CD14-positive monocyte (primary cell): Measurements from ENCODE around the gene MROH8. TPM values are rescaled to one million over a fixed set of nuclear protein-coding genes. Genes with fewer than 3 reads are reported as not detected.

ENCODE experiments used
- DNase-seq, 3 donors: peaks; one replicate each; pipeline ENCODE4 v3.0.0-alpha.2; 2011 to 2022
- H2AFZ ChIP-seq: 2 replicates; pipeline ENCODE4 v1.6.0; 2012; ENCODE audit warnings: mild to moderate bottlenecking, low read depth, low read length, inconsistent platforms; ENCODE audit not compliant: insufficient read depth, poor library complexity, severe bottlenecking
- H3K27ac ChIP-seq, 2 donors: 1 replicate in 1 of 2; 2 replicates in 1 of 2; pipeline ENCODE4 v1.5.1; 2012 to 2013; ENCODE audit warnings: low read length in 2 of 2, control low read depth in 1 of 2, inconsistent platforms in 1 of 2, low read depth in 1 of 2, mild to moderate bottlenecking in 1 of 2
- H3K27me3 ChIP-seq, 2 donors: one replicate each; pipeline versions ENCODE4 v1.6.0 to v1.6.1; 2011 to 2013; ENCODE audit warnings: low read length in 2 of 2; ENCODE audit not compliant: control insufficient read depth in 2 of 2, insufficient read depth in 2 of 2
- H3K36me3 ChIP-seq, 2 donors: replicated peaks in 1 of 2; 1 replicate in 1 of 2; 2 replicates in 1 of 2; pipeline versions ENCODE4 v1.5.1 to v1.6.1; 2012 to 2013; ENCODE audit warnings: low read length in 2 of 2, control low read depth in 1 of 2, inconsistent platforms in 1 of 2, mild to moderate bottlenecking in 1 of 2; ENCODE audit not compliant: insufficient read depth in 2 of 2, control insufficient read depth in 1 of 2
- H3K4me1 ChIP-seq, 2 donors: 1 replicate in 1 of 2; 2 replicates in 1 of 2; pipeline versions ENCODE4 v1.5.1 to v1.6.1; 2012 to 2013; ENCODE audit warnings: low read length in 2 of 2, control low read depth in 1 of 2, inconsistent platforms in 1 of 2, mild to moderate bottlenecking in 1 of 2, moderate library complexity in 1 of 2; ENCODE audit not compliant: insufficient read depth in 2 of 2, control insufficient read depth in 1 of 2
- H3K4me2 ChIP-seq: replicated peaks from 2 replicates; pipeline ENCODE3; 2012; ENCODE audit warnings: low read length, moderate library complexity, mild to moderate bottlenecking; ENCODE audit not compliant: poor library complexity, severe bottlenecking; ENCODE audit errors: extremely low read depth
- H3K4me3 ChIP-seq, 3 experiments: fragments of 200-600 bp in 1 of 3; sonication (generic) in 1 of 3; replicated peaks in 1 of 3; 1 replicate in 2 of 3; 2 replicates in 1 of 3; pipeline ENCODE4 v1.5.1; 2011 to 2013; ENCODE audit warnings: low read length in 3 of 3, mild to moderate bottlenecking in 3 of 3, control low read depth in 2 of 3, low read depth in 2 of 3, inconsistent platforms in 1 of 3, moderate library complexity in 1 of 3
- H3K79me2 ChIP-seq: 2 replicates; pipeline ENCODE4 v1.6.0; 2012; ENCODE audit warnings: mild to moderate bottlenecking, control low read depth, inconsistent platforms, low read length, moderate library complexity; ENCODE audit not compliant: insufficient read depth
- H3K9ac ChIP-seq: 2 replicates; pipeline ENCODE4 v1.6.0; 2017; ENCODE audit warnings: low read length, mild to moderate bottlenecking; ENCODE audit not compliant: insufficient read depth, poor library complexity, severe bottlenecking
- H3K9me3 ChIP-seq, 2 donors: replicated peaks in 1 of 2; 1 replicate in 1 of 2; 2 replicates in 1 of 2; pipeline versions ENCODE4 v1.5.1 to v1.6.1; 2012 to 2013; ENCODE audit warnings: low read length in 2 of 2, control low read depth in 1 of 2; ENCODE audit not compliant: control insufficient read depth in 1 of 2, insufficient read depth in 1 of 2
- H4K20me1 ChIP-seq: 2 replicates; pipeline ENCODE4 v1.6.0; 2012; ENCODE audit warnings: mild to moderate bottlenecking, low read length, control low read depth, moderate library complexity; ENCODE audit not compliant: insufficient read depth
- H3K27ac Mint-ChIP-seq, 7 donors: one replicate each; pipeline ENCODE4 v1.8.0; 2020; ENCODE audit warnings: mild to moderate bottlenecking in 7 of 7, mixed read lengths in 7 of 7, moderate library complexity in 6 of 7, inconsistent platforms in 2 of 7
- H3K27me3 Mint-ChIP-seq, 3 donors: one replicate each; pipeline ENCODE4 v1.8.0; 2021 to 2022; ENCODE audit warnings: low read depth in 3 of 3, mild to moderate bottlenecking in 3 of 3, mixed read lengths in 3 of 3, moderate library complexity in 3 of 3, inconsistent platforms in 1 of 3
- H3K36me3 Mint-ChIP-seq, 2 donors: one replicate each; pipeline ENCODE4 v1.8.0; 2020; ENCODE audit warnings: mixed read lengths in 2 of 2, inconsistent platforms in 1 of 2, mild to moderate bottlenecking in 1 of 2
- H3K4me1 Mint-ChIP-seq: one replicate; pipeline ENCODE4 v1.8.0; 2020; ENCODE audit warnings: mild to moderate bottlenecking, mixed read lengths
- H3K4me3 Mint-ChIP-seq, 2 donors: one replicate each; pipeline ENCODE4 v1.8.0; 2020; ENCODE audit warnings: mild to moderate bottlenecking in 2 of 2, mixed read lengths in 2 of 2, moderate library complexity in 1 of 2
- H3K9me3 Mint-ChIP-seq, 7 donors: one replicate each; pipeline ENCODE4 v1.8.0; 2020 to 2022; ENCODE audit warnings: mixed read lengths in 7 of 7, mild to moderate bottlenecking in 6 of 7, moderate library complexity in 6 of 7, inconsistent platforms in 2 of 7
- WGBS: methylation state at CpG from one replicate; pipeline ENCODE4 v1.1.5; 2013; ENCODE audit warnings: missing lambda C conversion rate; ENCODE audit not compliant: insufficient coverage; 5-methylcytosine and 5-hydroxymethylcytosine counted together
- intact Hi-C, 2 donors: fragments of 100-400 bp; cut with micrococcal nuclease; formaldehyde crosslinking; loops; one replicate each; pipeline versions ENCODE4 v1.15.0 to v1.15.1; 2023
- polyA plus RNA-seq, 3 donors: library from polyadenylated mRNA; depleted of rRNA in 1 of 3; unstranded in 2 of 3; stranded (reverse) in 1 of 3; fragments of 300-500 nt in 2 of 3; fragments of >200 nt in 1 of 3; fragmentation: Illumina TruSeq in 2 of 3; gene quantifications; 1 replicate in 2 of 3; 2 replicates in 1 of 3; pipeline ENCODE4 v1.2.3, GENCODE V29; 2012 to 2021
- TF ChIP-seq, protein P1 (sequence below): fragments of 200-600 bp; IDR thresholded peaks from one replicate; pipeline ENCODE4 v1.8.0; 2022; ENCODE audit warnings: antibody characterized with exemption, mild to moderate bottlenecking

MROH8 gene
- polyA plus RNA-seq, 3 donors: 0.08 to 1.0 (median 0.52) TPM

DNA sequence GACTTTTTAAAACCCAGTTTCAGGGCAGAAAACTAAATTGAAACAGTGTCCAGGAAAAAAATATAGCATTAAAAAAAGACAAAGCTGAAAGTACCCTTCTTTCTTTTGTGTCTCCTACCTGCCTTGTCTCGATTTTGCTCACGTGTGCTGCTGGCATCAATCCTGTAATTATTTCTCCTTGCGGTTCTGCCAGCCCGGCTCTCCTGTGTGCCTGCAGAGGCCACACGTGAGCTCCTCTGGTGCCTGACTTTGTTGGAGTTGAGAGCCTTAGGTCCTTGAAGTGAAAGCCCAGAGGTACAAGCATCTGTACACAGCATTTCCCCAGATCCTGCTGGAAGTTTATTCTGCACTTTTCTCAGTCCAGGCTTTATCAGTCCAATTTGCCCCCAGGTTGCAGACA is 45.8 kb upstream of the MROH8 start:
- Histone ChIP-seq H4K20me1 (no peaks in the 10 kb centered on the region), H3K4me2 (no peak overlapping the region), H3K9ac (no peak overlapping the region), H3K9me3 (no peaks in the 10 kb centered on the region), H2AFZ (no peak overlapping the region), H3K4me1 (peaks cover 13 to 16% of the 10 kb centered on the region in 2 donors), H3K79me2 (no peaks in the 10 kb centered on the region), H3K27me3 (no peaks in the 10 kb centered on the region), H3K36me3 (peaks cover 63 to 86% of the 10 kb centered on the region in 2 donors), H3K4me3 (no peak overlapping the region), H3K27ac (peak overlapping the region in 1 of 2 donors; percentile 81)
- WGBS: 100% methylated on average over 5 of the region's 5 CpGs
- TF ChIP-seq, protein P1, sequence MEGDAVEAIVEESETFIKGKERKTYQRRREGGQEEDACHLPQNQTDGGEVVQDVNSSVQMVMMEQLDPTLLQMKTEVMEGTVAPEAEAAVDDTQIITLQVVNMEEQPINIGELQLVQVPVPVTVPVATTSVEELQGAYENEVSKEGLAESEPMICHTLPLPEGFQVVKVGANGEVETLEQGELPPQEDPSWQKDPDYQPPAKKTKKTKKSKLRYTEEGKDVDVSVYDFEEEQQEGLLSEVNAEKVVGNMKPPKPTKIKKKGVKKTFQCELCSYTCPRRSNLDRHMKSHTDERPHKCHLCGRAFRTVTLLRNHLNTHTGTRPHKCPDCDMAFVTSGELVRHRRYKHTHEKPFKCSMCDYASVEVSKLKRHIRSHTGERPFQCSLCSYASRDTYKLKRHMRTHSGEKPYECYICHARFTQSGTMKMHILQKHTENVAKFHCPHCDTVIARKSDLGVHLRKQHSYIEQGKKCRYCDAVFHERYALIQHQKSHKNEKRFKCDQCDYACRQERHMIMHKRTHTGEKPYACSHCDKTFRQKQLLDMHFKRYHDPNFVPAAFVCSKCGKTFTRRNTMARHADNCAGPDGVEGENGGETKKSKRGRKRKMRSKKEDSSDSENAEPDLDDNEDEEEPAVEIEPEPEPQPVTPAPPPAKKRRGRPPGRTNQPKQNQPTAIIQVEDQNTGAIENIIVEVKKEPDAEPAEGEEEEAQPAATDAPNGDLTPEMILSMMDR: no peak
- peak overlapping the region in 1 of 7 donors; percentile 75 for H3K27ac Mint-ChIP-seq
- no peak for DNase-seq
- H3K9me3 Mint-ChIP-seq: no peaks in the 10 kb centered on the region
- peaks cover 14% of the 10 kb centered on the region for H3K4me1 Mint-ChIP-seq
- H3K27me3 Mint-ChIP-seq: peaks cover 0 to 3% (median 0%) of the 10 kb centered on the region in 3 donors
- H3K36me3 Mint-ChIP-seq: peaks cover 66 to 86% of the 10 kb centered on the region in 2 donors
- intact Hi-C loops: no loop called here
- no peak overlapping the region for H3K4me3 Mint-ChIP-seq

DNA sequence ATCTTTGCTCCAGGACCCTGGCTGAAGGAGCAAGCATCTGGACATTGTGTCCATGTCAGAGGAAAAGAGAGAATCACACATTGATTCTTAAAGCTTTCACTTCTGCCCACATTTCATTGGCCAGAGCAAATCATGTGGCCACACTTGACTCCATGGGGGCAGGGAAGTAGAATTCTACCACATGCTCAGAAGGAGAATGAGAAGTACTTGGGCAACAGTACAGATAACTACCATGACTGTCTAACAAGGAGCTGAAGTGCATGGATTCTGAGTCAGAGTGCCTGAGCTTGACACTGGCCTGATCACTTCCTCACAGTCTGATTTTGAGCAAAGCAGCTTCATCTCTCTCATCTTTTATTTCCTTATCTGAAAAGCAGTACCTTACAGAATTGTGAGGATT is 43.7 kb upstream of the MROH8 start:
- no peak overlapping the region for H3K9ac ChIP-seq
- H3K9me3 ChIP-seq: no peaks in the 10 kb centered on the region
- H3K27me3 Mint-ChIP-seq: peaks cover 0 to 3% (median 0%) of the 10 kb centered on the region in 3 donors
- H3K4me3 Mint-ChIP-seq: peak overlapping the region in 1 of 2 donors; percentile 68
- intact Hi-C loops: loop anchor here in 1 of 2 donors (2.0 to 5.0 kb wide), 2 partner anchors 44 kb away; partner anchors contain the start of genes MROH8 and RPN2
- peak overlapping the region; percentile 0 to 81 for H3K27ac ChIP-seq
- peak overlapping the region; percentile 37 for H3K4me2 ChIP-seq
- peaks cover 62 to 83% of the 10 kb centered on the region in 2 donors for H3K36me3 Mint-ChIP-seq
- peaks cover 4% of the 10 kb centered on the region for H3K79me2 ChIP-seq
- peaks cover 14% of the 10 kb centered on the region for H3K4me1 Mint-ChIP-seq
- TF ChIP-seq, protein P1: no peak
- peak overlapping the region; percentile 89 to 98 (median 93) for H3K27ac Mint-ChIP-seq
- H2AFZ ChIP-seq: peak overlapping the region; percentile 52
- H3K4me1 ChIP-seq: peaks cover 13 to 16% of the 10 kb centered on the region in 2 donors
- H3K4me3 ChIP-seq: no peak overlapping the region
- no peaks in the 10 kb centered on the region for H3K27me3 ChIP-seq
- no peaks in the 10 kb centered on the region for H3K9me3 Mint-ChIP-seq
- H3K36me3 ChIP-seq: peaks cover 61 to 86% of the 10 kb centered on the region in 2 donors
- DNase-seq: peak; percentile 90 to 96 (median 96)
- H4K20me1 ChIP-seq: no peaks in the 10 kb centered on the region
